Activated T-helper 1 cell treated with anti-CD3 and anti-CD28 coated beads, Interleukin-12 subunit alpha, Interleukin-12 subunit beta, Interleukin-2, Interleukin-4 antibody, amounts not matched to agents 30 ng/mL and 10 ng/mL and 1 ng/mL, durations not matched to agents 14 hours and 24 hours and 36 hours (primary cell): ENCODE results near the gene CIC. TPM values are rescaled to one million over a fixed set of nuclear protein-coding genes. Genes with fewer than 3 reads are reported as not detected.

ENCODE experiments used
- DNase-seq: peaks from one replicate; pipeline ENCODE4 v3.0.0; 2021; ENCODE audit warnings: low spot score
- H3K27ac Mint-ChIP-seq: one replicate; pipeline ENCODE4 v1.8.0; 2021; ENCODE audit warnings: mild to moderate bottlenecking, mixed read lengths
- H3K27me3 Mint-ChIP-seq: one replicate; pipeline ENCODE4 v1.8.0; 2022; ENCODE audit warnings: mild to moderate bottlenecking, moderate library complexity, mixed read lengths; ENCODE audit not compliant: insufficient read depth
- H3K36me3 Mint-ChIP-seq: one replicate; pipeline ENCODE4 v1.8.0; 2021; ENCODE audit warnings: low read depth, mixed read lengths
- H3K4me1 Mint-ChIP-seq: one replicate; pipeline ENCODE4 v1.8.0; 2021; ENCODE audit warnings: low read depth, mixed read lengths
- H3K4me3 Mint-ChIP-seq: one replicate; pipeline ENCODE4 v1.8.0; 2021; ENCODE audit warnings: mild to moderate bottlenecking, moderate library complexity, mixed read lengths
- H3K9me3 Mint-ChIP-seq: one replicate; pipeline ENCODE4 v1.8.0; 2021; ENCODE audit warnings: mixed read lengths
- intact Hi-C: fragments of 100-400 bp; cut with micrococcal nuclease; formaldehyde crosslinking; loops from one replicate; pipeline ENCODE4 v1.15.1; 2024
- total RNA-seq: library from RNA; stranded (reverse); gene quantifications from 2 replicates; pipeline ENCODE4 v1.2.3, GENCODE V29; 2022

Gene CIC
- total RNA-seq, 1 donor from 2014 or later, result 68.0 TPM

- H3K27me3 Mint-ChIP-seq, result no peaks in the 10 kb centered on the region
- peaks cover 16% of the 10 kb centered on the region for H3K36me3 Mint-ChIP-seq
- peaks cover 40% of the 10 kb centered on the region for H3K4me1 Mint-ChIP-seq
- H3K27ac Mint-ChIP-seq, result peak overlapping the region; percentile 99
- no peak overlapping the region for H3K4me3 Mint-ChIP-seq
- peak; percentile 59 for DNase-seq
- H3K9me3 Mint-ChIP-seq, result no peaks in the 10 kb centered on the region
- intact Hi-C loops, result no loop called here
Observed at GRCh38 chr19:42270346-42271044, 1.4 kb downstream of the CIC start.

DNA sequence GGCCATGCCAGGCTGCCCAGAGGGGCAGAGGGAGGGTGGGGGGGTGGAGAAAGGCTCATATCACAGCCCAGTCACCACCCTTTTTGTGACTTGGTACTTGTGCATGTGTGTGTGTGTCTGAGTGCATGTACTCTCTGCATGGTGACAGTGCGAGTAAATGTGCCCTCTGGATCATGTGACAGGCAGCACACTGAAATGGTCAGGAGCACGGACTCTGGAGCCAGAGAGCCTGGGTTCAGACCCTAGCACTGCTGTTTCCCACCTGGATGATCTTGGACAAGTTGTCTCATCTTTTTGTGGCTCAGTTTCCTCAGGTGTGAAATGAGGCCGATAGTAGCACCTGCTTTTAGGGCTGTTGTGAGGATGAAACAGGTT is 2.0 kb downstream of the CIC start:
- Mint-ChIP-seq H3K27ac (peak overlapping the region; percentile 88), H3K4me1 (peaks cover 44% of the 10 kb centered on the region), H3K4me3 (no peak overlapping the region), H3K9me3 (no peaks in the 10 kb centered on the region), H3K27me3 (no peaks in the 10 kb centered on the region), H3K36me3 (peaks cover 20% of the 10 kb centered on the region)
- intact Hi-C loops, result no loop called here
- DNase-seq, result no peak

DNA sequence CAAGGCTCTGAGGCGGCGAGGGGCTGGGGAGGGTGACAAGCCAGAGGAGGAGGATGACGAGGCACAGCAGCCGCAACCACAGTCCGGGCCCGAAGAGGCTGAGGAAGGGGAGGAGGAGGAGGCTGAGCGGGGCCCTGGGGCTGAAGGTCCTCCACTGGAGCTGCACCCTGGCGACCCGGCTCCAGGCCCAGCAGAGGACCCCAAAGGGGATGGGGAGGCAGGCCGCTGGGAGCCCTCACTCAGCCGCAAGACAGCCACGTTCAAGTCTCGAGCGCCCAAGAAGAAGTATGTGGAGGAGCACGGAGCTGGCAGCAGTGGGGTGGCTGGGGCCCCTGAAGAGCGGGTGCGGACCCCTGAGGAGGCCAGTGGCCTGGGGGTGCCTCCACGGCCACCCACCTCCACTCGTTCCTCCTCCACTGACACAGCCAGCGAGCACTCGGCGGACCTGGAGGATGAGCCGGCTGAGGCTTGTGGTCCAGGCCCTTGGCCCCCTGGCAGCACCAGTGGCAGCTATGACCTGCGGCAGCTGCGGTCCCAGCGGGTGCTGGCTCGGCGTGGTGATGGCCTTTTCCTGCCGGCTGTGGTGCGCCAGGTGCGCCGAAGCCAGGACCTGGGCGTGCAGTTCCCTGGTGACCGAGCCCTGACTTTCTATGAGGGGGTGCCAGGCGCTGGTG is 2.9 kb downstream of the CIC start:
- H3K36me3 Mint-ChIP-seq, result peaks cover 23% of the 10 kb centered on the region
- H3K4me1 Mint-ChIP-seq, result peaks cover 54% of the 10 kb centered on the region
- intact Hi-C loops, result no loop called here
- H3K27ac Mint-ChIP-seq, result peak overlapping the region; percentile 88
- DNase-seq, result no peak
- no peaks in the 10 kb centered on the region for H3K27me3 Mint-ChIP-seq
- H3K9me3 Mint-ChIP-seq, result no peaks in the 10 kb centered on the region
- H3K4me3 Mint-ChIP-seq, result no peak overlapping the region

- Mint-ChIP-seq H3K4me3 (no peak overlapping the region), H3K36me3 (peaks cover 23% of the 10 kb centered on the region), H3K4me1 (peaks cover 57% of the 10 kb centered on the region)
Observed at GRCh38 chr19:42272535-42272897, 3.5 kb downstream of the CIC start.

GRCh38 chr19:42272989-42273406 is 3.9 kb downstream of the CIC start:
- Mint-ChIP-seq H3K27me3 (no peaks in the 10 kb centered on the region), H3K9me3 (no peaks in the 10 kb centered on the region), H3K27ac (no peak overlapping the region), H3K4me3 (no peak overlapping the region), H3K36me3 (peaks cover 23% of the 10 kb centered on the region), H3K4me1 (peaks cover 53% of the 10 kb centered on the region)
- intact Hi-C loops, result no loop called here
- no peak for DNase-seq

More at GRCh38 chr19:42272535-42272897, 3.5 kb downstream of the CIC start:
- Mint-ChIP-seq H3K27me3 (no peaks in the 10 kb centered on the region), H3K27ac (no peak overlapping the region), H3K9me3 (no peaks in the 10 kb centered on the region)
- intact Hi-C loops, result no loop called here
- DNase-seq, result no peak

GRCh38 chr19:42273407-42274064 is 4.5 kb downstream of the CIC start:
- Mint-ChIP-seq H3K4me3 (no peak overlapping the region), H3K9me3 (no peaks in the 10 kb centered on the region), H3K27me3 (no peaks in the 10 kb centered on the region), H3K27ac (no peak overlapping the region), H3K4me1 (peaks cover 56% of the 10 kb centered on the region), H3K36me3 (peaks cover 23% of the 10 kb centered on the region)
- intact Hi-C loops, result no loop called here
- no peak for DNase-seq

- intact Hi-C loops, result no loop called here
- Mint-ChIP-seq H3K36me3 (peaks cover 24% of the 10 kb centered on the region), H3K4me3 (no peak overlapping the region), H3K9me3 (no peaks in the 10 kb centered on the region), H3K27ac (no peak overlapping the region), H3K27me3 (no peaks in the 10 kb centered on the region), H3K4me1 (peaks cover 62% of the 10 kb centered on the region)
- DNase-seq, result no peak
Observed at GRCh38 chr19:42274065-42274682, 5.1 kb downstream of the CIC start.

GRCh38 chr19:42275103-42275502 is 6.1 kb downstream of the CIC start:
- Mint-ChIP-seq H3K4me1 (peaks cover 59% of the 10 kb centered on the region), H3K36me3 (peaks cover 28% of the 10 kb centered on the region), H3K27me3 (no peaks in the 10 kb centered on the region), H3K27ac (peak overlapping the region; percentile 34), H3K9me3 (no peaks in the 10 kb centered on the region), H3K4me3 (no peak overlapping the region)
- intact Hi-C loops, result no loop called here
- no peak for DNase-seq

- Mint-ChIP-seq H3K9me3 (no peaks in the 10 kb centered on the region), H3K27ac (peak overlapping the region; percentile 79), H3K4me3 (peak overlapping the region; percentile 46), H3K4me1 (peaks cover 55% of the 10 kb centered on the region), H3K36me3 (peaks cover 26% of the 10 kb centered on the region), H3K27me3 (no peaks in the 10 kb centered on the region)
- DNase-seq, result no peak
- intact Hi-C loops, result no loop called here
Observed at GRCh38 chr19:42275517-42275916, 6.5 kb downstream of the CIC start.

DNA sequence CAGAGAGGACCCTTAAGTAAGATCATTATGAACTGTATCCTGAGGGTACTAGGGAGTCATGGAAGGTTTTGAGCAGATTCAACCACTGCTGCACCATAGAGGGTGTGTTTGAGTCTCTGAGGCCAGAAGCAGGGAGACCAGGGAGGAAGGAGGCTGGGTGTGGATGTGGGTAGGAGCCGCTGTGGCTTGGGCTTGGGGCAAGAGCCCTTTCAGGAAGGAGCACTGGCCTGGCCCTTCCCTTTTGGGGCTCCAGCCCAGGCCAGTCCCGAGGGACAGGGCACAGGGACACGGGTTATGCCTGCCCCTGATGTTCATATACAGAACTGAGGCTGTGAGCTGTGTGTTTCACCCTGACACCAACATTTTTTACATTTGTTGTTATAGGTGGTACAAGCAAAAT is 7.2 kb downstream of the CIC start:
- peak overlapping the region; percentile 46 for H3K4me3 Mint-ChIP-seq

GRCh38 chr19:42276821-42277220 is 7.8 kb downstream of the CIC start:
- Mint-ChIP-seq H3K9me3 (no peaks in the 10 kb centered on the region), H3K4me3 (no peak overlapping the region), H3K27ac (peak overlapping the region; percentile 79), H3K4me1 (peaks cover 54% of the 10 kb centered on the region), H3K36me3 (peaks cover 23% of the 10 kb centered on the region), H3K27me3 (no peaks in the 10 kb centered on the region)
- DNase-seq, result no peak
- intact Hi-C loops, result no loop called here

More for the DNA sequence above, 7.2 kb downstream of the CIC start:
- DNase-seq, result no peak
- H3K9me3 Mint-ChIP-seq, result no peaks in the 10 kb centered on the region
- peak overlapping the region; percentile 79 for H3K27ac Mint-ChIP-seq
- no peaks in the 10 kb centered on the region for H3K27me3 Mint-ChIP-seq
- peaks cover 24% of the 10 kb centered on the region for H3K36me3 Mint-ChIP-seq
- H3K4me1 Mint-ChIP-seq, result peaks cover 52% of the 10 kb centered on the region
- intact Hi-C loops, result no loop called here

DNA sequence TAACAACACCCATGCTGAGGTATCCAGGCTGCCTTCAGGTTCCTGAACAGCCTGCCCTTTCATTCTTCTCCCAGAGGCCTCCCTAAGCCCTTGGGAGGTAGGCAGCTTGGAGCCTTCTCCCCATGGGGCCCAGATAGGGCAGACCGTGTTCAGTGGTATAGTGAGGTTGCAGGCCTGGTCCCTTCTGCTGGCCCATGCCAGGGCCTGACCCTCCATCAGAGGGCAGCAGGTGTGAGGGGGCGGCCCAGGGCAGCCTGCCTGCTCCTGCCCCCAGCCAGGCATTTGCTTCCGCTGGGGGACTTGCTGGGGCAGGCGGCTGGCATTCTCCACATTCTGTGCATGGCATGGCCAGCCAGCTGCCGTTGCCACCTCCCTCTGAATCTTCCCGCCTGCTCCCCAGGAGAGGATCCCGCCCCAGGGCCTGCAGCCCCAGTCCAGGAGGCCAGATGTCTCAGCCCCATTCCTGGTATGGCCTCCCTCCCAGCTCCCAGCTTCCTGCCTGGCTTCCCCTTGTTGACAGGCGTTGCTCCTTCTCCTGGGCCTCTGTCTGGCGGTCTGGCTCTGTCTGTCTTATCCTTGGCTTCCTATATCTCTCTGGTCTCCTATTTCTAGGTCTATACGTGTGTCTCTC is 8.9 kb downstream of the CIC start:
- Mint-ChIP-seq H3K9me3 (no peaks in the 10 kb centered on the region), H3K4me1 (peaks cover 62% of the 10 kb centered on the region), H3K36me3 (peaks cover 23% of the 10 kb centered on the region), H3K27ac (no peak overlapping the region), H3K27me3 (no peaks in the 10 kb centered on the region), H3K4me3 (peak overlapping the region; percentile 96)
- no peak for DNase-seq
- intact Hi-C loops, result no loop called here
